ENCODE results near the gene TRAF1. TPM values are rescaled to one million over a fixed set of nuclear protein-coding genes. Genes with fewer than 3 reads are reported as not detected.
A peak's percentile ranks its signal among the peaks of the same experiment; 100 is the strongest.

TRAF1 gene
- total and polyA plus RNA-seq, 10 of the 15 experiments (the other 5 are each of a cell fraction or from before 2014, with no cell fraction given) = 13.8 to 163 (median 128) TPM

GRCh38 chr9:120944434-120944843 lies 17.8 kb upstream of the TRAF1 start (continued):
- no peak for TF ChIP-seq BMI1 (IDR thresholded peaks at IDR 0.05; ENCODE audit: borderline replicate concordance)
- no peak for TF ChIP-seq KLF5 (IDR thresholded peaks at IDR 0.05; ENCODE audit: partially characterized antibody)
- TF ChIP-seq CBFB (IDR thresholded peaks at IDR 0.05; ENCODE audit: low read depth) = no peak
- peak; percentile 98 for TF ChIP-seq NR2F1 (conservative IDR thresholded peaks at IDR 0.05)
- no peak for TF ChIP-seq ZBTB11 (CRISPR knock-in tag; IDR thresholded peaks at IDR 0.05)
- TF ChIP-seq ZBTB40 (IDR thresholded peaks at IDR 0.05; ENCODE audit: borderline replicate concordance) = no peak
- TF ChIP-seq CBX3 (IDR thresholded peaks at IDR 0.05; ENCODE audit: borderline replicate concordance, low read depth) = no peak
- no peak for TF ChIP-seq CUX1 (IDR thresholded peaks at IDR 0.05; ENCODE audit: insufficient replicate concordance, low read depth, low read length)
- no peak for TF ChIP-seq ZBED1 (IDR thresholded peaks at IDR 0.05; ENCODE audit: borderline replicate concordance)
- no peak for TF ChIP-seq SRF (IDR thresholded peaks at IDR 0.05; ENCODE audit: low read depth in 2 of 2, low read length in 2 of 2)
- TF ChIP-seq HDAC2 (IDR thresholded peaks at IDR 0.05) = no peak
- no peak for TF ChIP-seq IRF5 (IDR thresholded peaks at IDR 0.05; ENCODE audit: borderline replicate concordance)
- TF ChIP-seq CEBPB (IDR thresholded peaks at IDR 0.05; ENCODE audit: borderline replicate concordance in 1 of 2, low read depth in 2 of 2, low read length in 2 of 2) = no peak
- peak; percentile 67; the same call in 1 of the 2 replicates for TF ChIP-seq PAX5 (IDR thresholded peaks at IDR 0.05; ENCODE audit: borderline replicate concordance, low read depth, low read length)
- no peak for TF ChIP-seq NFYB (IDR thresholded peaks at IDR 0.05; ENCODE audit: insufficient read depth, low read depth, low read length)
- TF ChIP-seq MYB (IDR thresholded peaks at IDR 0.05; ENCODE audit: borderline replicate concordance, low read depth, low read length) = no peak
- TF ChIP-seq HDAC6 (IDR thresholded peaks at IDR 0.05; ENCODE audit: unreplicated experiment) = no peak
